Neural cell (in vitro differentiated cells): ENCODE data around the gene ANG. TPM values are rescaled to one million over a fixed set of nuclear protein-coding genes. Genes with fewer than 3 reads are reported as not detected.

ENCODE experiments used
- H2AFZ ChIP-seq: fragments of 200-600, 300-800 bp; sonication (generic), shearing (Covaris generic); 2 replicates; pipeline ENCODE4 v1.6.0; 2014; ENCODE audit warnings: low read depth, mild to moderate bottlenecking, antibody characterized with exemption, low read length, moderate library complexity
- H3F3A ChIP-seq: fragments of 200-600 bp; shearing (Covaris generic); 2 replicates; pipeline ENCODE4 v1.6.1; 2016; ENCODE audit warnings: mild to moderate bottlenecking, moderate library complexity, mixed read lengths, antibody characterized with exemption, low read length; ENCODE audit not compliant: insufficient read depth, poor library complexity, severe bottlenecking
- H3K27ac ChIP-seq: fragments of 200-600, 300-800 bp; sonication (generic), shearing (Covaris generic); 2 replicates; pipeline ENCODE4 v1.5.1; 2014; ENCODE audit warnings: mild to moderate bottlenecking, low read length, moderate library complexity
- H3K27me3 ChIP-seq: fragments of 300-800, 200-600 bp; sonication (generic), shearing (Covaris generic); 2 replicates; pipeline ENCODE4 v1.6.0; 2014; ENCODE audit warnings: mild to moderate bottlenecking, low read depth, low read length, moderate library complexity; ENCODE audit not compliant: insufficient read depth
- H3K36me3 ChIP-seq: fragments of 300-800, 200-600 bp; sonication (generic), shearing (Covaris generic); 2 replicates; pipeline ENCODE4 v1.5.1; 2014; ENCODE audit warnings: mild to moderate bottlenecking, antibody characterized with exemption, low read length, moderate library complexity; ENCODE audit not compliant: insufficient read depth
- H3K4me2 ChIP-seq: fragments of 300-800, 200-600 bp; sonication (generic), shearing (Covaris generic); 2 replicates; pipeline ENCODE4 v1.6.0; 2014; ENCODE audit warnings: mild to moderate bottlenecking, low read length
- H3K4me3 ChIP-seq: fragments of 300-800, 200-600 bp; sonication (generic), shearing (Covaris generic); 2 replicates; pipeline ENCODE4 v1.5.1; 2014; ENCODE audit warnings: mild to moderate bottlenecking, low read length, moderate library complexity
- H3K79me2 ChIP-seq: fragments of 200-600 bp; shearing (Covaris generic); replicated peaks from 2 replicates; pipeline ENCODE4 v1.6.0; 2014; ENCODE audit warnings: mild to moderate bottlenecking, low read length, moderate library complexity; ENCODE audit not compliant: insufficient read depth
- H3K9ac ChIP-seq: fragments of 300-800, 200-600 bp; sonication (generic), shearing (Covaris generic); 2 replicates; pipeline ENCODE4 v1.6.1; 2016; ENCODE audit warnings: mild to moderate bottlenecking, low read length, mixed read lengths
- H3K9me2 ChIP-seq: fragments of 200-600 bp; shearing (Covaris generic); 2 replicates; pipeline ENCODE4 v1.6.1; 2016; ENCODE audit warnings: mild to moderate bottlenecking, low read length, mixed read lengths; ENCODE audit not compliant: insufficient read depth
- H3K9me3 ChIP-seq: fragments of 200-600, 300-800 bp; sonication (generic), shearing (Covaris generic); 2 replicates; pipeline ENCODE4 v1.6.1; 2016; ENCODE audit warnings: mild to moderate bottlenecking, mixed run types, low read length, moderate library complexity, mixed read lengths
- H4K20me1 ChIP-seq: fragments of 200-600 bp; shearing (Covaris generic); 2 replicates; pipeline ENCODE4 v1.6.1; 2016; ENCODE audit warnings: mild to moderate bottlenecking, mixed run types; ENCODE audit not compliant: insufficient read depth
- EP300 ChIP-seq: fragments of 450-650 bp; conservative IDR thresholded peaks from 2 replicates; pipeline ENCODE4 v1.6.1; 2014; ENCODE audit warnings: antibody characterized with exemption, mild to moderate bottlenecking, moderate library complexity; ENCODE audit not compliant: poor library complexity, severe bottlenecking
- EZH2 ChIP-seq: fragments of 200-600, 300-800 bp; shearing (Covaris generic), sonication (generic); IDR thresholded peaks from 2 replicates; pipeline ENCODE4 v1.6.1; 2014; ENCODE audit warnings: antibody characterized with exemption, low read length, borderline replicate concordance, mild to moderate bottlenecking; ENCODE audit not compliant: insufficient read depth, poor library complexity, severe bottlenecking
- MXI1 ChIP-seq: fragments of 450-650 bp; conservative IDR thresholded peaks from 2 replicates; pipeline ENCODE4 v1.6.1; 2014; ENCODE audit warnings: antibody characterized with exemption, mild to moderate bottlenecking; ENCODE audit not compliant: poor library complexity, severe bottlenecking
- POLR2AphosphoS5 ChIP-seq: IDR thresholded peaks from 2 replicates; pipeline ENCODE4 v1.6.1; 2012
- RAD21 ChIP-seq: fragments of 450-650 bp; conservative IDR thresholded peaks from 2 replicates; pipeline ENCODE4 v1.6.1; 2014; ENCODE audit warnings: antibody characterized with exemption, mild to moderate bottlenecking, moderate library complexity
- REST ChIP-seq: IDR thresholded peaks from 2 replicates; pipeline ENCODE4 v1.6.1; 2012; ENCODE audit warnings: borderline replicate concordance
- SMC3 ChIP-seq: fragments of 450-650 bp; conservative IDR thresholded peaks from 2 replicates; pipeline ENCODE4 v1.6.1; 2014; ENCODE audit warnings: antibody characterized with exemption, mild to moderate bottlenecking, moderate library complexity; ENCODE audit not compliant: poor library complexity
- TAF1 ChIP-seq: IDR thresholded peaks from 2 replicates; pipeline ENCODE4 v1.6.1; 2012; ENCODE audit warnings: low read depth
- polyA plus RNA-seq: library from polyadenylated mRNA; depleted of rRNA; stranded (reverse); fragments of >200 nt; gene quantifications from 2 replicates; pipeline ENCODE4 v1.2.3, GENCODE V29; 2014
- TF ChIP-seq, protein P1 (sequence below): fragments of 450-650 bp; IDR thresholded peaks from 2 replicates; pipeline ENCODE4 v1.5.1; 2014; ENCODE audit warnings: antibody characterized with exemption, mild to moderate bottlenecking, moderate library complexity; ENCODE audit not compliant: poor library complexity, severe bottlenecking

Gene ANG
- polyA plus RNA-seq, 1 donor from 2014 or later = 0.47 TPM

DNA sequence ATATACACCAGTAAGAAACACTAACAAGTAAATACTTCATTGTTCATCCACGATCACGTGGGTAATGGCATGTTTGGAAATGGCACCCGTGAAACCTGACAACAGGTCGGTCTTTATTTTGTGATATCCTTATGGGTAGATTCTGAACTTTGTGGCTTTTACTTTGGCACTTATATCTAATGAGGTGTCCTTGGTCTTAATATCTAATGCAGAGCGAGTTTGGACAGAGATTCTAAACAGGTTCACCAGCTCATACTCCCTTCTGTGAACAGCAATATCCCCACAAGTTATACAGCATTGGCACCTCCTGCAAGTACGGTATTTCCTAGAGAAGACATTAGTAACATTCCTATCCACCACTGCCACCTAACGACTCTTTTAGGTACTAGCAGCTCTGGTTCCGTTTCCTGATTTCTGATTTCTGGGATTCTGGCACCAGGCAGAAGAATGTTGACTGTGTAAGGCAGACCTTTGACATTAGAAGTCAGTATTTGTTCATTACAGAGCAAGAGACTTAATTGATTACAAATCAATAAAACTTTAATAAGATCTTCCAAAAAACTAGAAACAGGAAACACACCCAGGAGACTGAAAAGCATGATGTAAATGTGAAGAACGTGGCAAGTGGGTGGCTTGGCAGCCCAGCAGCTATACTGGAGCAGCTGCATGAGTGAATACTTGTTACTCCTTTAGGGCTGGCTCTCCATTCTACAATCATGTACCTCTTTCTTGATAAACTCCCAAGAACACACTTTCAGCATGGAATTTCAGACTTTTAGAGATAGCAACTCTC, 2.5 kb downstream of the ANG start:
- H3K4me3 ChIP-seq = peak overlapping the region; percentile 17
- H3K9me2 ChIP-seq = no peaks in the 10 kb centered on the region
- no peak overlapping the region for H3K9ac ChIP-seq
- H4K20me1 ChIP-seq = no peaks in the 10 kb centered on the region
- H3K4me2 ChIP-seq = no peak overlapping the region
- H3K36me3 ChIP-seq = no peaks in the 10 kb centered on the region
- H3K79me2 ChIP-seq = no peaks in the 10 kb centered on the region
- H3K27me3 ChIP-seq = no peaks in the 10 kb centered on the region
- no peaks in the 10 kb centered on the region for H3K9me3 ChIP-seq
- H3K27ac ChIP-seq = no peak overlapping the region
- no peak overlapping the region for H2AFZ ChIP-seq
- TF ChIP-seq EP300 (no peak), RAD21 (peak; percentile 88), SMC3 (peak; percentile 77)
- TF ChIP-seq, protein P1, sequence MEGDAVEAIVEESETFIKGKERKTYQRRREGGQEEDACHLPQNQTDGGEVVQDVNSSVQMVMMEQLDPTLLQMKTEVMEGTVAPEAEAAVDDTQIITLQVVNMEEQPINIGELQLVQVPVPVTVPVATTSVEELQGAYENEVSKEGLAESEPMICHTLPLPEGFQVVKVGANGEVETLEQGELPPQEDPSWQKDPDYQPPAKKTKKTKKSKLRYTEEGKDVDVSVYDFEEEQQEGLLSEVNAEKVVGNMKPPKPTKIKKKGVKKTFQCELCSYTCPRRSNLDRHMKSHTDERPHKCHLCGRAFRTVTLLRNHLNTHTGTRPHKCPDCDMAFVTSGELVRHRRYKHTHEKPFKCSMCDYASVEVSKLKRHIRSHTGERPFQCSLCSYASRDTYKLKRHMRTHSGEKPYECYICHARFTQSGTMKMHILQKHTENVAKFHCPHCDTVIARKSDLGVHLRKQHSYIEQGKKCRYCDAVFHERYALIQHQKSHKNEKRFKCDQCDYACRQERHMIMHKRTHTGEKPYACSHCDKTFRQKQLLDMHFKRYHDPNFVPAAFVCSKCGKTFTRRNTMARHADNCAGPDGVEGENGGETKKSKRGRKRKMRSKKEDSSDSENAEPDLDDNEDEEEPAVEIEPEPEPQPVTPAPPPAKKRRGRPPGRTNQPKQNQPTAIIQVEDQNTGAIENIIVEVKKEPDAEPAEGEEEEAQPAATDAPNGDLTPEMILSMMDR = peak; percentile 91
- no peaks in the 10 kb centered on the region for H3F3A ChIP-seq

- Histone ChIP-seq H3K4me2 (no peak overlapping the region), H3K9ac (no peak overlapping the region), H3F3A (no peaks in the 10 kb centered on the region), H3K27me3 (no peaks in the 10 kb centered on the region), H3K9me3 (no peaks in the 10 kb centered on the region), H3K9me2 (no peaks in the 10 kb centered on the region), H3K36me3 (no peaks in the 10 kb centered on the region), H3K4me3 (no peak overlapping the region), H2AFZ (no peak overlapping the region), H3K79me2 (no peaks in the 10 kb centered on the region), H4K20me1 (no peaks in the 10 kb centered on the region), H3K27ac (no peak overlapping the region)
- TF ChIP-seq MXI1 (no peak), EP300 (no peak), TAF1 (no peak), SMC3 (no peak), REST (no peak), EZH2 (no peak), POLR2AphosphoS5 (no peak), RAD21 (no peak)
- TF ChIP-seq, protein P1 = no peak
These were observed 3.7 kb downstream of the ANG start for GRCh38 chr14:20692116-20692751.
